H7 (cell line): ENCODE measurements around the gene GARIN5A. TPM values are rescaled to one million over a fixed set of nuclear protein-coding genes. Genes with fewer than 3 reads are reported as not detected.

ENCODE experiments used
- DNase-seq: peaks from one replicate; pipeline ENCODE4 v3.0.0; 2012
- H3K27me3 ChIP-seq: 2 replicates; pipeline ENCODE4 v1.6.0; 2011; ENCODE audit warnings: mild to moderate bottlenecking, low read length; ENCODE audit not compliant: control insufficient read depth, insufficient read depth
- H3K36me3 ChIP-seq: replicated peaks from 2 replicates; pipeline ENCODE4 v1.5.1; 2011; ENCODE audit warnings: low read length; ENCODE audit not compliant: control insufficient read depth, insufficient read depth
- H3K4me3 ChIP-seq: 2 replicates; pipeline ENCODE4 v1.5.1; 2011; ENCODE audit warnings: low read depth, mild to moderate bottlenecking, control low read depth, low read length, moderate library complexity; ENCODE audit not compliant: insufficient read depth
- total RNA-seq: library from RNA; depleted of rRNA; stranded (reverse); fragments of >200 nt; shearing (Covaris generic); gene quantifications from 2 replicates; pipeline ENCODE4 v1.2.3, GENCODE V29; 2014

Gene GARIN5A
- total RNA-seq, 1 experiment from 2014 or later = 4.5 TPM

- no peaks in the 10 kb centered on the region for H3K36me3 ChIP-seq
- H3K27me3 ChIP-seq = no peaks in the 10 kb centered on the region; the same call in 1 of the 2 replicates
- no peak overlapping the region for H3K4me3 ChIP-seq
- peak; percentile 58 for DNase-seq
These were observed 35.7 kb upstream of the GARIN5A start for GRCh38 chr19:50512112-50512998.

GRCh38 chr19:50511069-50511822, 34.6 kb upstream of the GARIN5A start, which contains the start of gene JOSD2:
Gene JOSD2 (minus strand): TSS chr19:50511191. CDS start chr19:50510431, 760 bp downstream.
- Histone ChIP-seq H3K4me3 (peak within 1 kb of the TSS; percentile 59), H3K36me3 (no peaks in the 10 kb centered on the region), H3K27me3 (no peaks in the 10 kb centered on the region; the same call in 1 of the 2 replicates)
- DNase-seq = peak; percentile 98

- Histone ChIP-seq H3K4me3 (peak overlapping the region; percentile 59), H3K36me3 (no peaks in the 10 kb centered on the region), H3K27me3 (no peaks in the 10 kb centered on the region; the same call in 1 of the 2 replicates)
- DNase-seq = peak; percentile 97
These were observed 34.0 kb upstream of the GARIN5A start for GRCh38 chr19:50510700-50511068.

- DNase-seq = no peak
- Histone ChIP-seq H3K27me3 (no peaks in the 10 kb centered on the region; the same call in 1 of the 2 replicates), H3K4me3 (peak overlapping the region; percentile 59; the same call in 1 of the 2 replicates), H3K36me3 (no peaks in the 10 kb centered on the region)
These were observed 33.5 kb upstream of the GARIN5A start for GRCh38 chr19:50510121-50510670.

GRCh38 chr19:50509366-50509765, 32.7 kb upstream of the GARIN5A start:
- Histone ChIP-seq H3K36me3 (no peaks in the 10 kb centered on the region), H3K4me3 (no peak overlapping the region), H3K27me3 (no peaks in the 10 kb centered on the region)
- DNase-seq = no peak

GRCh38 chr19:50508843-50509190, 32.2 kb upstream of the GARIN5A start:
- Histone ChIP-seq H3K36me3 (no peaks in the 10 kb centered on the region), H3K27me3 (no peaks in the 10 kb centered on the region), H3K4me3 (no peak overlapping the region)
- DNase-seq = no peak

- H3K4me3 ChIP-seq = no peak overlapping the region
- no peaks in the 10 kb centered on the region for H3K36me3 ChIP-seq
- no peak for DNase-seq
These were observed 30.7 kb upstream of the GARIN5A start for GRCh38 chr19:50507376-50507775.

GRCh38 chr19:50506700-50507099, 30.1 kb upstream of the GARIN5A start:
- DNase-seq = no peak
- no peaks in the 10 kb centered on the region for H3K36me3 ChIP-seq
- H3K27me3 ChIP-seq = no peaks in the 10 kb centered on the region
- no peak overlapping the region for H3K4me3 ChIP-seq

More at GRCh38 chr19:50507376-50507775, 30.7 kb upstream of the GARIN5A start:
- H3K27me3 ChIP-seq = no peaks in the 10 kb centered on the region

GRCh38 chr19:50505856-50506611, 29.4 kb upstream of the GARIN5A start:
- DNase-seq = peak; percentile 51
- H3K36me3 ChIP-seq = no peaks in the 10 kb centered on the region
- no peak overlapping the region for H3K4me3 ChIP-seq
- 0 out of 2 replicates have a peak, but pooled peaks cover under 1% of the 10 kb centered on the region for H3K27me3 ChIP-seq

GRCh38 chr19:50501568-50502475, 25.2 kb upstream of the GARIN5A start:
- Histone ChIP-seq H3K36me3 (no peaks in the 10 kb centered on the region), H3K4me3 (no peak overlapping the region), H3K27me3 (peaks cover 34% of the 10 kb centered on the region)
- no peak for DNase-seq

- Histone ChIP-seq H3K36me3 (no peaks in the 10 kb centered on the region), H3K27me3 (peaks cover 35% of the 10 kb centered on the region), H3K4me3 (no peak overlapping the region)
- DNase-seq = no peak
These were observed 24.5 kb upstream of the GARIN5A start for GRCh38 chr19:50501186-50501567.

GRCh38 chr19:50500753-50501151, 24.1 kb upstream of the GARIN5A start:
- no peaks in the 10 kb centered on the region for H3K36me3 ChIP-seq
- H3K4me3 ChIP-seq = no peak overlapping the region
- no peak for DNase-seq
- H3K27me3 ChIP-seq = peaks cover 35% of the 10 kb centered on the region

- Histone ChIP-seq H3K4me3 (peak overlapping the region; percentile 18; the same call in 1 of the 2 replicates), H3K36me3 (no peaks in the 10 kb centered on the region), H3K27me3 (peaks cover 35% of the 10 kb centered on the region)
- peak; percentile 88 for DNase-seq
These were observed 23.6 kb upstream of the GARIN5A start for GRCh38 chr19:50500060-50500752.
